Chondrocyte (in vitro differentiated cells): ENCODE measurements around the gene FLCN. TPM values are rescaled to one million over a fixed set of nuclear protein-coding genes. Genes with fewer than 3 reads are reported as not detected.

Experiments
- DNase-seq: peaks from one replicate; pipeline ENCODE4 v3.0.0; 2021; ENCODE audit warnings: mixed read lengths, low spot score
- H3K27ac Mint-ChIP-seq: one replicate; pipeline ENCODE4 v1.8.0; 2021; ENCODE audit warnings: mild to moderate bottlenecking, moderate library complexity, mixed read lengths; ENCODE audit not compliant: unreplicated experiment
- H3K27me3 Mint-ChIP-seq: 2 replicates; pipeline ENCODE4 v1.8.0; 2021; ENCODE audit warnings: low read depth, mixed read lengths
- H3K36me3 Mint-ChIP-seq: 2 replicates; pipeline ENCODE4 v1.8.0; 2021; ENCODE audit warnings: low read depth, mixed read lengths
- H3K4me1 Mint-ChIP-seq: 2 replicates; pipeline ENCODE4 v1.8.0; 2021; ENCODE audit warnings: low read depth, mild to moderate bottlenecking, mixed read lengths
- H3K4me3 Mint-ChIP-seq: one replicate; pipeline ENCODE4 v1.8.0; 2021; ENCODE audit warnings: mild to moderate bottlenecking, moderate library complexity, mixed read lengths; ENCODE audit not compliant: unreplicated experiment
- H3K9me3 Mint-ChIP-seq: 2 replicates; pipeline ENCODE4 v1.8.0; 2021; ENCODE audit warnings: low read depth, mixed read lengths
- total RNA-seq: library from RNA; stranded (reverse); gene quantifications from 3 replicates; pipeline ENCODE4 v1.2.1, GENCODE V29; 2021
- TF ChIP-seq, protein P1 (sequence below): fragments of 200-600 bp; sonication (generic); IDR thresholded peaks from 2 replicates; pipeline ENCODE4 v1.5.0; 2021; ENCODE audit warnings: antibody characterized with exemption, mild to moderate bottlenecking, moderate library complexity

Gene FLCN
- total RNA-seq, 1 donor from 2014 or later = 73.1 TPM

- H3K4me3 Mint-ChIP-seq = no peak overlapping the region
- peaks cover 60% of the 10 kb centered on the region for H3K36me3 Mint-ChIP-seq
- TF ChIP-seq, protein P1, sequence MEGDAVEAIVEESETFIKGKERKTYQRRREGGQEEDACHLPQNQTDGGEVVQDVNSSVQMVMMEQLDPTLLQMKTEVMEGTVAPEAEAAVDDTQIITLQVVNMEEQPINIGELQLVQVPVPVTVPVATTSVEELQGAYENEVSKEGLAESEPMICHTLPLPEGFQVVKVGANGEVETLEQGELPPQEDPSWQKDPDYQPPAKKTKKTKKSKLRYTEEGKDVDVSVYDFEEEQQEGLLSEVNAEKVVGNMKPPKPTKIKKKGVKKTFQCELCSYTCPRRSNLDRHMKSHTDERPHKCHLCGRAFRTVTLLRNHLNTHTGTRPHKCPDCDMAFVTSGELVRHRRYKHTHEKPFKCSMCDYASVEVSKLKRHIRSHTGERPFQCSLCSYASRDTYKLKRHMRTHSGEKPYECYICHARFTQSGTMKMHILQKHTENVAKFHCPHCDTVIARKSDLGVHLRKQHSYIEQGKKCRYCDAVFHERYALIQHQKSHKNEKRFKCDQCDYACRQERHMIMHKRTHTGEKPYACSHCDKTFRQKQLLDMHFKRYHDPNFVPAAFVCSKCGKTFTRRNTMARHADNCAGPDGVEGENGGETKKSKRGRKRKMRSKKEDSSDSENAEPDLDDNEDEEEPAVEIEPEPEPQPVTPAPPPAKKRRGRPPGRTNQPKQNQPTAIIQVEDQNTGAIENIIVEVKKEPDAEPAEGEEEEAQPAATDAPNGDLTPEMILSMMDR = no peak
- H3K27me3 Mint-ChIP-seq = no peaks in the 10 kb centered on the region
- H3K9me3 Mint-ChIP-seq = no peaks in the 10 kb centered on the region
- H3K27ac Mint-ChIP-seq = no peak overlapping the region
- no peak for DNase-seq
- no peaks in the 10 kb centered on the region for H3K4me1 Mint-ChIP-seq
Observed at GRCh38 chr17:17223736-17224135, 13.2 kb downstream of the FLCN start.

- Mint-ChIP-seq H3K36me3 (peaks cover 61% of the 10 kb centered on the region), H3K4me1 (no peaks in the 10 kb centered on the region), H3K9me3 (no peaks in the 10 kb centered on the region), H3K27me3 (no peaks in the 10 kb centered on the region), H3K4me3 (no peak overlapping the region), H3K27ac (no peak overlapping the region)
- TF ChIP-seq, protein P1 = no peak
- DNase-seq = no peak
Observed at GRCh38 chr17:17221329-17221728, 15.6 kb downstream of the FLCN start.

- no peaks in the 10 kb centered on the region for H3K27me3 Mint-ChIP-seq
- TF ChIP-seq, protein P1 = no peak
Observed at GRCh38 chr17:17220529-17220928, 16.4 kb downstream of the FLCN start.

DNA sequence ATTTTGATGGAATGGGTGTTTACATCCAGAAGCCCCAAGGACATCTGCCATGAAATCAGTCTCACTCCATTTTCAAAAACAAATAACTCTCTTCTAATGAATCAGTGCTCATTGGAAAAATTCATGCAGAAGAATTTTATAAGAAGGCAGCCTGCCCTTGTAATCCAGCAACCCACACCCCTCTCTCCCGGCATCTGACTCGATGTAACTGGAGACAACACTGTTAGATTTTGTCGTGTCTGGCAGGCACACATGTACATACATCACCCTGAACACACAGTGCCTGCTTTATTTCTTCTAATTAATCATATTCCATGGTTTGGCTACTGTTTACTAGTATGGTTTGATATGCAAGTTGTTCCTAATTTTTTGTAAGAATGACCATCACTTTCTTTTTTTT lies 19.0 kb downstream of the FLCN start:
- Mint-ChIP-seq H3K4me1 (peaks cover under 1% of the 10 kb centered on the region), H3K27me3 (no peaks in the 10 kb centered on the region), H3K27ac (no peak overlapping the region), H3K9me3 (no peaks in the 10 kb centered on the region), H3K36me3 (peaks cover 53% of the 10 kb centered on the region), H3K4me3 (no peak overlapping the region)
- no peak for DNase-seq
- TF ChIP-seq, protein P1 = no peak

More at GRCh38 chr17:17220529-17220928, 16.4 kb downstream of the FLCN start:
- H3K36me3 Mint-ChIP-seq = peaks cover 62% of the 10 kb centered on the region
- no peak overlapping the region for H3K27ac Mint-ChIP-seq
- DNase-seq = no peak
- H3K9me3 Mint-ChIP-seq = no peaks in the 10 kb centered on the region
- no peak overlapping the region for H3K4me3 Mint-ChIP-seq
- no peaks in the 10 kb centered on the region for H3K4me1 Mint-ChIP-seq

DNA sequence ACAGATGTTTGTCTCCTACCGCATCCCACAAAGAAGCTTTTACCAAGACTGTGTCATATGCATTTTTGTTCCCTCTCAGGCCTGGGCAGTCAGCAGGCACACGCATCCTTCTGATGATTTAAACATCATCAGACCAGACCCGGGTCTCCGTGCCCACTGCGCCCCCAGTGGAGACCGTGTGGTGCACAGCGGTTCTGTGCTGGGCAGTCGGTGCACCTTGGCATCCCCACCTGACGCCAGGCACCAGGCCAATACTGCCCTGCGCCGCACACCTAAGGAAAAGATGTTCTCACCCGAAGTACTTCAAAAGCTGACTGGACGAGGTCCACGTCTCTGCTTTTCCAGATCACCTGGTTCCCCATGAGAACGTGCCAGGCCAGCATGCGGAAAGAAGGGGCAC lies 20.2 kb downstream of the FLCN start:
- peaks cover 53% of the 10 kb centered on the region for H3K36me3 Mint-ChIP-seq
- no peaks in the 10 kb centered on the region for H3K27me3 Mint-ChIP-seq
- peaks cover 5% of the 10 kb centered on the region for H3K4me1 Mint-ChIP-seq
- no peak overlapping the region for H3K4me3 Mint-ChIP-seq
- DNase-seq = no peak
- H3K27ac Mint-ChIP-seq = peak overlapping the region; percentile 22
- H3K9me3 Mint-ChIP-seq = no peaks in the 10 kb centered on the region
- TF ChIP-seq, protein P1 = peak; percentile 23
